ENCODE measurements around the gene ATG9B.

Gene ATG9B

DNA sequence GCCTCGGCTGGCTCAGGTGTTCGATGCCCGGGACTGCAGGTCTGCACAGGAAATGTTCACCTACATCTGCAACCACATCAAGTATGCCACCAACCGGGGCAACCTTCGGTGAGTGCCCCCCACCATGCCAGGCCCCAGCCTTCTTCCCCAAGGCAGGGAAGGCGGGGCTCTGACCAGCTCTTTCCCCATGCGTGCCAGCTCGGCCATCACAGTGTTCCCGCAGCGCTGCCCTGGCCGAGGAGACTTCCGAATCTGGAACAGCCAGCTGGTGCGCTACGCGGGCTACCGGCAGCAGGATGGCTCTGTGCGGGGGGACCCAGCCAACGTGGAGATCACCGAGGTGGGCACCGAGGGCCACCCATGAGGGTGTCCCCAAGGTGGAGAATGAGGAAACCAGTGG, 26.0 kb downstream of the ATG9B start:
- DNase-seq (ENCODE audit: low read depth), result no peak
- TF ChIP-seq, protein P1, sequence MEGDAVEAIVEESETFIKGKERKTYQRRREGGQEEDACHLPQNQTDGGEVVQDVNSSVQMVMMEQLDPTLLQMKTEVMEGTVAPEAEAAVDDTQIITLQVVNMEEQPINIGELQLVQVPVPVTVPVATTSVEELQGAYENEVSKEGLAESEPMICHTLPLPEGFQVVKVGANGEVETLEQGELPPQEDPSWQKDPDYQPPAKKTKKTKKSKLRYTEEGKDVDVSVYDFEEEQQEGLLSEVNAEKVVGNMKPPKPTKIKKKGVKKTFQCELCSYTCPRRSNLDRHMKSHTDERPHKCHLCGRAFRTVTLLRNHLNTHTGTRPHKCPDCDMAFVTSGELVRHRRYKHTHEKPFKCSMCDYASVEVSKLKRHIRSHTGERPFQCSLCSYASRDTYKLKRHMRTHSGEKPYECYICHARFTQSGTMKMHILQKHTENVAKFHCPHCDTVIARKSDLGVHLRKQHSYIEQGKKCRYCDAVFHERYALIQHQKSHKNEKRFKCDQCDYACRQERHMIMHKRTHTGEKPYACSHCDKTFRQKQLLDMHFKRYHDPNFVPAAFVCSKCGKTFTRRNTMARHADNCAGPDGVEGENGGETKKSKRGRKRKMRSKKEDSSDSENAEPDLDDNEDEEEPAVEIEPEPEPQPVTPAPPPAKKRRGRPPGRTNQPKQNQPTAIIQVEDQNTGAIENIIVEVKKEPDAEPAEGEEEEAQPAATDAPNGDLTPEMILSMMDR (IDR thresholded peaks at IDR 0.05; ENCODE audit: insufficient read depth, low read depth, low read length, missing control alignments), result no peak
- no peak overlapping the region for H3K4me3 ChIP-seq (ENCODE audit: low read length)

DNA sequence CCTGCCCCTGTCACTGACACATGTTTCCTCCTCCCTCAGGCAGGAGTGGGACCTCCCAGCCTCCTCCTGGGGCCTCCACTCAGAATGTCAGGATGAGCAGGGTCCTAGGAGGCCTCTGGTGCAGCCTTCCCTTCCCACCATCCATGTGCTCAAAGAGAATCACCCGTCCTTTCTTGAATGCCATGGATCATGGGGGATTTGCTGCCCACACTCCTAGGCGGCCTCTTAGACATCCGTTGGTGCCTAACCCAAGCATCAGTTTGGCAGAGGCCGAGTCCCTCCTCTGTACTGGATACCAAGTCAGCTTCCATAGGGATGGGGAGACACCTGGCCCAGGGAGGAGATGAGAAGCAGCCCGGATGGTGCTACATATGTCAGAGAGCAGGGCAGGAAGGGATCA, 26.5 kb downstream of the ATG9B start:
- DNase-seq (ENCODE audit: low read depth), result no peak
- TF ChIP-seq, protein P1 (IDR thresholded peaks at IDR 0.05; ENCODE audit: insufficient read depth, low read depth, low read length, missing control alignments), result no peak
- no peak overlapping the region for H3K4me3 ChIP-seq (ENCODE audit: low read length)

DNA sequence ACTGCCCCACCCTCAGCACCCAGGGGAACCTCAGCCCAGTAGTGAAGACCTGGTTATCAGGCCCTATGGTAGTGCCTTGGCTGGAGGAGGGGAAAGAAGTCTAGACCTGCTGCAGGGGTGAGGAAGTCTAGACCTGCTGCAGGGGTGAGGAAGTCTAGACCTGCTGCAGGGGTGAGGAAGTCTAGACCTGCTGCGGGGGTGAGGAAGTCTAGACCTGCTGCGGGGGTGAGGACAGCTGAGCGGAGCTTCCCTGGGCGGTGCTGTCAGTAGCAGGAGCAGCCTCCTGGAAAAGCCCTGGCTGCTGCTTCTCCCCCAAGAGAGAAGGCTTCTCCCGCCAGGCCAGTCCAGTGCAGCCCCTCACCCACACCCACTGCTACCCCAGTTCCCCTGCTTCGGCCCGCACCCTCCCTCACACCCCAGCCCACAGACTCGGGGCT, 27.2 kb downstream of the ATG9B start:
- DNase-seq (ENCODE audit: low read depth), result no peak
- H3K4me3 ChIP-seq (ENCODE audit: low read length), result no peak overlapping the region
- TF ChIP-seq, protein P1 (IDR thresholded peaks at IDR 0.05; ENCODE audit: insufficient read depth, low read depth, low read length, missing control alignments), result no peak

DNA sequence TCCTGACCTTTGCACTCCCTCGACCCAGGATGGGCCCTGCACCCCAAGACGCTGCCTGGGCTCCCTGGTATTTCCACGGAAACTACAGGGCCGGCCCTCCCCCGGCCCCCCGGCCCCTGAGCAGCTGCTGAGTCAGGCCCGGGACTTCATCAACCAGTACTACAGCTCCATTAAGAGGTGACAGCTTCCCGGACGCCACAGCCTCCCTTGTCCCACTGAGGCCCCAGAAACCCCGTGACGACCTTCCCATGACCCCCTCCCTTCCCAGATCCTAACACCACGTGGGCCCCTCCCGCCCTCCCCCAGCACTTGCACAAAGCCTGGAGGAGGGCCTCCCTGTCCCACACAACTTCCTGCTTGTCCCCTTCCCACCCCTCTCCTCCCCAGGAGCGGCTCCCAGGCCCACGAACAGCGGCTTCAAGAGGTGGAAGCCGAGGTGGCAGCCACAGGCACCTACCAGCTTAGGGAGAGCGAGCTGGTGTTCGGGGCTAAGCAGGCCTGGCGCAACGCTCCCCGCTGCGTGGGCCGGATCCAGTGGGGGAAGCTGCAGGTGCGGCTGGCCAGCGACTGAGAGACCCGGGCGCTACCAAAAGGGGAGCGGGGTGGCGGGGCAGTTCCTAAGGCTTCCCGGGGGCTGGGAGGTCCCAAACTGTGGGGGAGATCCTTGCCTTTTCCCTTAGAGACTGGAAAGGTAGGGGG, 27.8 kb downstream of the ATG9B start:
- TF ChIP-seq, protein P1 (IDR thresholded peaks at IDR 0.05; ENCODE audit: insufficient read depth, low read depth, low read length, missing control alignments), result no peak
- no peak overlapping the region for H3K4me3 ChIP-seq (ENCODE audit: low read length)
- DNase-seq (ENCODE audit: low read depth), result no peak

DNA sequence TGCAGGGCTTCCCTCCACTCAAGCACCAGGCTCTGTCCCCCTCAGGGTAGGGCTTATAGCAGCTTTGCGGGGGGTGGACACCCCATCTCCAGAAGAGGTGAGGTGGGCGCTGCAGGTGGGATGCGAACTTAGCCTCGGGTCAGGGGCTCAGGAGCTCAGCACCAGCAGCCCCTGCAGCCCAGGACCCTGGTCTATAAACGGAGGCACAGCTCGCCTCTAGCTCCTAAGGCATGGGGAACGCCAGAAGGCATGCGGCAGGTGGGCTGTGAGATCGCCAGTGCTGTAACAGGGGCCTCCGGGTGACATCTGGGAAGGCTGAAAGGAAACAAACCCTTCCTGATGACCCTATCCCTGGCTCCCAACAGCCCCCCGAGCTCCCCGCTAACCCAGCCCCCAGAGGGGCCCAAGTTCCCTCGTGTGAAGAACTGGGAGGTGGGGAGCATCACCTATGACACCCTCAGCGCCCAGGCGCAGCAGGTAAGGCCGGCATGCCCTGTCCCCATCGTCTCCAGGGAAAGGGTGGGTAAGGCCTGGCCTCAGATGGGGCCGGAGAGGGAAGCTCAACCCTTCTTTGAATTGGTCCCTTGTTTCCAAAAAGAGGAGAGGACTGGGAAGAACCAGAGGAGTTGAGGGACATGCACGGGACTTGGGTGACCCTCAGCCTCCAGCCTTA, 29.3 kb downstream of the ATG9B start:
- DNase-seq (ENCODE audit: low read depth), result no peak
- H3K4me3 ChIP-seq (ENCODE audit: low read length), result no peak overlapping the region
- TF ChIP-seq, protein P1 (IDR thresholded peaks at IDR 0.05; ENCODE audit: insufficient read depth, low read depth, low read length, missing control alignments), result no peak

DNA sequence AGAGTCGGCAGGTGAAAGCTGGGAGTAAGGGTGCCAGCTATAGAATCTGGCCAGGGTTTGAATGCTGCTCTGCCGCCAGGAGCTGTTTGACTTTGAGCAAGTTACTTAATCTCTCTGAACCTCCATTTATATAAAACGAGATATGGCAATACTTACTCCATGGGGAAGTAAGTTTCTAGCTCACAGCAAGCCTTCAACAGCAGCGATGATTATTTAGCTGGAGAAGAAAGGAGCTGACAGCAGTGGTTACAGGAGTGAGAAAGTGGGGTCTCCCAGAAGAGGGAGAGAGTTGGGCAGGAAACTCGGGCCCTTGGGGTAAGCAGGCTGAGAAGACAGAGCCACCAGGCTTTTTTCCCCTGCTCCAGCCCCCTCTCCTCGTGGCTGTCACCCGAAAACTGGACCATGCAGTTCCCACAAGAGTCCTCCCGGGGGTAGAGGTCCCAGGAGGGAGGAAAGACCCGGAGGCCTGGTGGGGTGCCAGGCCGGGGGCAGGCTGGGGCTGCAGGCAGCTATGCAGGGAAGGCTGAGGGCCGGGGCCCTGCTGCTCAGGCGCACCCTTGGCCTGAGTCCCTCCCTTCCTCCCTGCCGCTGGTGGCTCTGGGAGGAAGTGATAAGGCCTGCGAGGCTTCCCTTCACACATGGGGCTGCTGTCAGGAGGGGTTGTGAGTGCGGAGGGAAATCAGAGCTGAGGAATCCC, 30.0 kb downstream of the ATG9B start:
- no peak overlapping the region for H3K4me3 ChIP-seq (ENCODE audit: low read length)
- TF ChIP-seq, protein P1 (IDR thresholded peaks at IDR 0.05; ENCODE audit: insufficient read depth, low read depth, low read length, missing control alignments), result no peak
- DNase-seq (ENCODE audit: low read depth), result no peak

All from epithelial cell of esophagus (primary cell).